LNCAP (cell line): Measurements from ENCODE around the gene RBM42.

Experiments
- TF ChIP-seq, protein P1 (sequence below): fragments of 450-650 bp; IDR thresholded peaks from 2 replicates; pipeline ENCODE4 v1.5.1; 2017; ENCODE audit warnings: mild to moderate bottlenecking

Gene RBM42

DNA sequence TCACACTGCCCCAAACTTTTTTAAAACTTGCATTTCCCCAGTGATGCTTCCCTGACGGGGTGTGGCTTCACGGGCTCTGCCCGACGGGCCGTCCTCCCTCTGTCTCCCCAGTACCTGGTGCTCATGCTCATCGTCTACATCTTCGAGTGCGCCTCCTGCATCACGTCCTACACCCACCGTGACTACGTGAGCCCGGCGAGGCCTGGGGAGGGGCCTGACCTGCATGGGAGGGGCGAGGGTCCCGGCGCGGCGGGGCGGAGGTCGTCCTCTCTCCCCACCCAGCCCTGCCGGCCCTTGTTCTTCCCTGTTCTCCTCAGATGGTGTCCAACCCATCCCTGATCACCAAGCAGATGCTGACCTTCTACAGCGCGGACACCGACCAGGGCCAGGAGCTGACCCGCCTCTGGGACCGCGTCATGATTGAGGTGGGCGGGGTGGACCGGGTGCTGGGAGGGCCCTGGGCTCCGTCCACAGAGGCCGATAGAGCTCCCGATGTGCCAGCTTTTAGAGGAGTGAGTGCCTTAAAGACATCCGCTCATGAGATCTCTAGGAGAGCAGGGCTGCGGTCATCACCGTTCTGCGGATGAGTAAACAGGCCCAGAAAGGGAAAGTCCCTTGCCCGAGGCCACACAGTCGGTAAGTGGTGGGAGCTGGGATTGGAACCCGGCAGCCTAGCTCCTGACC lies 44.4 kb downstream of the RBM42 start:
- TF ChIP-seq, protein P1, sequence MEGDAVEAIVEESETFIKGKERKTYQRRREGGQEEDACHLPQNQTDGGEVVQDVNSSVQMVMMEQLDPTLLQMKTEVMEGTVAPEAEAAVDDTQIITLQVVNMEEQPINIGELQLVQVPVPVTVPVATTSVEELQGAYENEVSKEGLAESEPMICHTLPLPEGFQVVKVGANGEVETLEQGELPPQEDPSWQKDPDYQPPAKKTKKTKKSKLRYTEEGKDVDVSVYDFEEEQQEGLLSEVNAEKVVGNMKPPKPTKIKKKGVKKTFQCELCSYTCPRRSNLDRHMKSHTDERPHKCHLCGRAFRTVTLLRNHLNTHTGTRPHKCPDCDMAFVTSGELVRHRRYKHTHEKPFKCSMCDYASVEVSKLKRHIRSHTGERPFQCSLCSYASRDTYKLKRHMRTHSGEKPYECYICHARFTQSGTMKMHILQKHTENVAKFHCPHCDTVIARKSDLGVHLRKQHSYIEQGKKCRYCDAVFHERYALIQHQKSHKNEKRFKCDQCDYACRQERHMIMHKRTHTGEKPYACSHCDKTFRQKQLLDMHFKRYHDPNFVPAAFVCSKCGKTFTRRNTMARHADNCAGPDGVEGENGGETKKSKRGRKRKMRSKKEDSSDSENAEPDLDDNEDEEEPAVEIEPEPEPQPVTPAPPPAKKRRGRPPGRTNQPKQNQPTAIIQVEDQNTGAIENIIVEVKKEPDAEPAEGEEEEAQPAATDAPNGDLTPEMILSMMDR = no peak

DNA sequence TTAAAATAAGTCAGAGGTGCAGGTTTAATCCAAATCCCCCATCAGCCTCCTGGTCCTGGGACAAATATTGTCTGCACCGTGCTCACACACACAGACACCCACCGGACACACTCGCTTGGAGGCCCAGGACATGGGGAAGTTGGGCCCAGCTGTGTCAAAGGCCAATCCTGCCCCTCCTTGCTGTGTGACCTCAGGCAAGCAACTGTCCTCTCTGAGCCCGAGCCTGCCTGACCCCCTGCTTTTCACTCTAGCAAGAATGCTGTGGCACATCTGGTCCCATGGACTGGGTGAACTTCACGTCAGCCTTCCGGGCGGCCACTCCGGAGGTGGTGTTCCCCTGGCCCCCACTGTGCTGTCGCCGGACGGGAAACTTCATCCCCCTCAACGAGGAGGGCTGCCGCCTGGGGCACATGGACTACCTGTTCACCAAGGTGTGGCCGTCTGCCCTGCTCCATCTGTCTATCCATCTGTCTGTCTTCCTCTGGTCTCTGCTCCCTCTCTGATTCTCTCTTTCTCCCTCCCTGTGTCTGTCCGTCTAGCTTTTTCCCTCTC lies 46.8 kb downstream of the RBM42 start:
- TF ChIP-seq, protein P1 = no peak
